MM.1S (cell line): ENCODE measurements around the gene ZNF41.
"Not testable (repeated sequence)": the region's sequence is repeated elsewhere in the genome, so short reads cannot be mapped to it uniquely, and the experiment has no call there.

ENCODE experiments used
- DNase-seq: peaks from one replicate; pipeline ENCODE4 v3.0.0-alpha.2; 2015
- H2AFZ ChIP-seq: fragments of 300-600 bp; sonication (generic); 2 replicates; pipeline ENCODE4 v1.6.0; 2016; ENCODE audit warnings: antibody characterized with exemption, low read length
- H3F3A ChIP-seq: fragments of 300-600 bp; sonication (generic); 2 replicates; pipeline ENCODE4 v1.6.1; 2016; ENCODE audit warnings: mild to moderate bottlenecking, antibody characterized with exemption, low read length, moderate library complexity, mixed read lengths; ENCODE audit not compliant: insufficient read depth
- H3K27ac ChIP-seq: fragments of 300-600 bp; sonication (generic); 2 replicates; pipeline ENCODE4 v1.5.1; 2016; ENCODE audit warnings: mild to moderate bottlenecking, low read length
- H3K27me3 ChIP-seq: fragments of 300-600 bp; sonication (generic); replicated peaks from 2 replicates; pipeline ENCODE4 v1.6.0; 2016; ENCODE audit warnings: low read length; ENCODE audit not compliant: insufficient read depth
- H3K36me3 ChIP-seq: fragments of 300-600 bp; sonication (generic); replicated peaks from 2 replicates; pipeline ENCODE4 v1.6.1; 2016; ENCODE audit warnings: mild to moderate bottlenecking, low read length, mixed read lengths; ENCODE audit not compliant: insufficient read depth
- H3K4me1 ChIP-seq: fragments of 300-600 bp; sonication (generic); 2 replicates; pipeline ENCODE4 v1.6.1; 2016; ENCODE audit warnings: low read length, mixed read lengths
- H3K4me2 ChIP-seq: fragments of 300-600 bp; sonication (generic); 2 replicates; pipeline ENCODE4 v1.6.0; 2016; ENCODE audit warnings: low read depth, low read length
- H3K4me3 ChIP-seq: fragments of 300-600 bp; sonication (generic); 2 replicates; pipeline ENCODE4 v1.5.1; 2016; ENCODE audit warnings: low read length, mixed read lengths
- H3K79me2 ChIP-seq: fragments of 300-600 bp; sonication (generic); 2 replicates; pipeline ENCODE4 v1.6.1; 2016; ENCODE audit warnings: mixed run types, low read length, mixed read lengths
- H3K9ac ChIP-seq: fragments of 300-600 bp; sonication (generic); 2 replicates; pipeline ENCODE4 v1.6.1; 2016; ENCODE audit warnings: low read length, mixed read lengths
- H3K9me2 ChIP-seq: fragments of 300-600 bp; sonication (generic); replicated peaks from 2 replicates; pipeline ENCODE4 v1.6.1; 2016; ENCODE audit warnings: mild to moderate bottlenecking, low read length, mixed read lengths; ENCODE audit not compliant: insufficient read depth
- H3K9me3 ChIP-seq: fragments of 300-600 bp; sonication (generic); replicated peaks from 2 replicates; pipeline ENCODE4 v1.6.1; 2016; ENCODE audit warnings: mild to moderate bottlenecking, low read length, mixed read lengths; ENCODE audit not compliant: insufficient read depth
- H4K20me1 ChIP-seq: fragments of 300-600 bp; sonication (generic); 2 replicates; pipeline ENCODE4 v1.6.1; 2016; ENCODE audit warnings: mild to moderate bottlenecking, low read length, moderate library complexity, mixed read lengths; ENCODE audit not compliant: insufficient read depth
- CTCF ChIP-seq: fragments of 300-600 bp; sonication (generic); IDR thresholded peaks from 2 replicates; pipeline ENCODE4 v1.5.1; 2016; ENCODE audit warnings: antibody characterized with exemption, low read length, mixed read lengths
- EZH2 ChIP-seq: fragments of 300-600 bp; sonication (generic); optimal IDR thresholded peaks from 2 replicates; pipeline ENCODE3; 2017; ENCODE audit warnings: low read depth, mild to moderate bottlenecking, antibody characterized with exemption, low read length, mixed read lengths
- EZH2phosphoT487 ChIP-seq: fragments of 300-600 bp; sonication (generic); IDR thresholded peaks from 2 replicates; pipeline ENCODE4 v1.6.1; 2018; ENCODE audit warnings: antibody characterized with exemption, low read length

Gene ZNF41

GRCh38 chrX:47515941-47516665 lies 33.1 kb upstream of the ZNF41 start:
- H3K36me3 ChIP-seq, result no peaks in the 10 kb centered on the region
- H3F3A ChIP-seq, result no peaks in the 10 kb centered on the region
- H3K4me2 ChIP-seq, result no peak overlapping the region
- H3K79me2 ChIP-seq, result no peaks in the 10 kb centered on the region
- no peak overlapping the region for H3K4me3 ChIP-seq
- no peak overlapping the region for H3K9ac ChIP-seq
- H3K9me3 ChIP-seq, result no peaks in the 10 kb centered on the region
- H4K20me1 ChIP-seq, result no peaks in the 10 kb centered on the region
- no peak overlapping the region for H2AFZ ChIP-seq
- H3K9me2 ChIP-seq, result no peaks in the 10 kb centered on the region
- no peak for DNase-seq
- H3K4me1 ChIP-seq, result no peaks in the 10 kb centered on the region
- TF ChIP-seq EZH2phosphoT487 (no peak), EZH2 (no peak), CTCF (no peak)
- H3K27ac ChIP-seq, result no peak overlapping the region
- H3K27me3 ChIP-seq, result no peaks in the 10 kb centered on the region

GRCh38 chrX:47514533-47515235 lies 31.7 kb upstream of the ZNF41 start:
- H3K36me3 ChIP-seq, result no peaks in the 10 kb centered on the region
- H3K4me3 ChIP-seq, result no peak overlapping the region
- no peaks in the 10 kb centered on the region for H3K9me2 ChIP-seq
- TF ChIP-seq CTCF (no peak), EZH2 (no peak), EZH2phosphoT487 (no peak)
- H3K79me2 ChIP-seq, result no peaks in the 10 kb centered on the region
- H4K20me1 ChIP-seq, result no peaks in the 10 kb centered on the region
- no peak overlapping the region for H3K9ac ChIP-seq
- H3K4me2 ChIP-seq, result no peak overlapping the region
- no peak overlapping the region for H3K27ac ChIP-seq
- no peaks in the 10 kb centered on the region for H3K4me1 ChIP-seq
- no peak overlapping the region for H2AFZ ChIP-seq
- H3F3A ChIP-seq, result no peaks in the 10 kb centered on the region
- no peaks in the 10 kb centered on the region for H3K27me3 ChIP-seq
- no peaks in the 10 kb centered on the region for H3K9me3 ChIP-seq
- DNase-seq, result no peak

GRCh38 chrX:47513034-47513965 lies 30.3 kb upstream of the ZNF41 start:
- H3K4me2 ChIP-seq, result peak overlapping the region; percentile 24; the same call in 1 of the 2 replicates
- not testable (repeated sequence) for H3K4me3 ChIP-seq, H3K9ac ChIP-seq

GRCh38 chrX:47512383-47512782 lies 29.4 kb upstream of the ZNF41 start:
- not testable (repeated sequence) for H3K9me2 ChIP-seq, DNase-seq, H2AFZ ChIP-seq, H3K4me3 ChIP-seq, H4K20me1 ChIP-seq, H3K9me3 ChIP-seq, H3K9ac ChIP-seq, H3K36me3 ChIP-seq, H3K4me2 ChIP-seq, H3F3A ChIP-seq, H3K4me1 ChIP-seq, H3K27ac ChIP-seq, H3K79me2 ChIP-seq, H3K27me3 ChIP-seq

More at GRCh38 chrX:47513034-47513965, 30.3 kb upstream of the ZNF41 start:
- DNase-seq, H3K36me3 ChIP-seq, H3K4me1 ChIP-seq, H3K9me3 ChIP-seq, H3K27ac ChIP-seq, H3K79me2 ChIP-seq, H3K27me3 ChIP-seq, H4K20me1 ChIP-seq, H2AFZ ChIP-seq, H3K9me2 ChIP-seq, H3F3A ChIP-seq: not testable (repeated sequence)
